K562 (cell line): ENCODE measurements around the gene ZNF740. TPM values are rescaled to one million over a fixed set of nuclear protein-coding genes. Genes with fewer than 3 reads are reported as not detected.

ENCODE experiments used
- ATAC-seq: fragments of 200-7000 bp; cut with Tn5 transposase; 3 replicates; pipeline ENCODE4 v1.9.1; 2020; ENCODE audit warnings: moderate library complexity
- BruUV-seq: library from RNA; stranded (reverse); fragments of 400-500 nt; replicated peaks from 2 replicates; lab custom pipeline; 2021; lab: Mats Ljungman, UMichigan
- CTCF ChIA-PET: fragments of 300-600 bp; formaldehyde crosslinking; extraction: SDS; loops from one replicate; lab custom pipeline; 2021; ENCODE audit warnings: low intra/inter-chr PET ratio; lab: Yijun Ruan, JAX
- POLR2A ChIA-PET: fragments of 300-600, 350-650 bp; sonication (Branson Sonifier 250); formaldehyde crosslinking; extraction: SDS; loops from one replicate; lab custom pipeline; 2021; ENCODE audit warnings: antibody characterized with exemption, inconsistent platforms; lab: Yijun Ruan, JAX
- DNase-seq, 4 experiments: peaks; one replicate each; pipeline versions ENCODE4 v3.0.0 to v3.0.0-alpha.2; 2011 to 2018; ENCODE audit warnings: low spot score in 3 of 4, mixed read lengths in 3 of 4; ENCODE audit errors: extremely low read depth in 1 of 4
- FAIRE-seq: peaks from 2 replicates; lab custom pipeline; 2011; peaks lifted over from hg19 to GRCh38; lab: Jason Lieb, UNC
- H2AFZ ChIP-seq: 2 replicates; pipeline ENCODE4 v1.6.0; 2011; ENCODE audit warnings: low read depth, low read length, control low read depth, inconsistent platforms
- H3K27ac ChIP-seq: fragments of 200-600 bp; 3 replicates; pipeline ENCODE4 v1.8.0; 2011; ENCODE audit warnings: low read depth, mild to moderate bottlenecking, control low read depth, inconsistent platforms, low read length, moderate library complexity, mixed read lengths; ENCODE audit errors: extremely low read depth
- H3K27me3 ChIP-seq, 2 experiments: fragments of 300-600 bp in 1 of 2; 2 replicates in 1 of 2; 3 replicates in 1 of 2; pipeline versions ENCODE4 v1.6.0 to v1.8.0; 2011; ENCODE audit warnings: inconsistent platforms in 2 of 2, low read length in 2 of 2, mild to moderate bottlenecking in 1 of 2, mixed read lengths in 1 of 2, moderate library complexity in 1 of 2; ENCODE audit not compliant: control insufficient read depth in 2 of 2, insufficient read depth in 2 of 2
- H3K36me3 ChIP-seq: fragments of 300-600 bp; 3 replicates; pipeline ENCODE4 v1.8.0; 2011; ENCODE audit warnings: mild to moderate bottlenecking, low read length, inconsistent platforms; ENCODE audit not compliant: control insufficient read depth, insufficient read depth
- H3K4me1 ChIP-seq, 2 experiments: fragments of 200-600 bp in 1 of 2; replicated peaks in 1 of 2; 2 replicates in 1 of 2; 3 replicates in 1 of 2; pipeline versions ENCODE4 v1.5.1 to v1.8.0; 2011; ENCODE audit warnings: inconsistent platforms in 2 of 2, low read length in 2 of 2, mild to moderate bottlenecking in 1 of 2, mixed read lengths in 1 of 2, moderate library complexity in 1 of 2; ENCODE audit not compliant: control insufficient read depth in 2 of 2, insufficient read depth in 2 of 2
- H3K4me2 ChIP-seq: 2 replicates; pipeline ENCODE4 v1.6.1; 2011; ENCODE audit warnings: low read length, control low read depth, inconsistent platforms, mixed read lengths; ENCODE audit not compliant: insufficient read depth
- H3K4me3 ChIP-seq: fragments of 200-600 bp; sonication (generic), shearing (Covaris generic); 2 replicates; pipeline ENCODE4 v1.5.1; 2016; ENCODE audit warnings: control low read depth, inconsistent platforms
- H3K79me2 ChIP-seq: fragments of 200-600 bp; 3 replicates; pipeline ENCODE4 v1.8.0; 2011; ENCODE audit warnings: low read length, inconsistent platforms; ENCODE audit not compliant: control insufficient read depth, insufficient read depth
- H3K9ac ChIP-seq, 2 experiments: 2 replicates each; pipeline versions ENCODE4 v1.6.0 to v1.6.1; 2011; ENCODE audit warnings: low read depth in 2 of 2, low read length in 2 of 2, control low read depth in 1 of 2, inconsistent platforms in 1 of 2, mild to moderate bottlenecking in 1 of 2, mixed read lengths in 1 of 2; ENCODE audit not compliant: insufficient read depth in 1 of 2
- H3K9me1 ChIP-seq: one replicate; pipeline ENCODE4 v1.6.0; 2011; ENCODE audit warnings: inconsistent platforms, mild to moderate bottlenecking, low read length, moderate library complexity; ENCODE audit not compliant: control insufficient read depth, insufficient read depth
- H3K9me3 ChIP-seq: replicated peaks from 2 replicates; pipeline ENCODE4 v1.5.1; 2011; ENCODE audit warnings: low read depth, low read length, inconsistent platforms; ENCODE audit not compliant: control insufficient read depth, insufficient read depth
- H4K20me1 ChIP-seq: replicated peaks from 2 replicates; pipeline ENCODE4 v1.6.1; 2011; ENCODE audit warnings: low read length, inconsistent platforms, mixed read lengths; ENCODE audit not compliant: control insufficient read depth, insufficient read depth
- CHCHD3 ChIP-seq: fragments of 250-450 bp; sonication (Bioruptor Pico); IDR thresholded peaks from 2 replicates; pipeline ENCODE4 v2.1.2; 2022; ENCODE audit warnings: mild to moderate bottlenecking
- COPS2 ChIP-seq: fragments of 450-650 bp; conservative IDR thresholded peaks from 2 replicates; pipeline ENCODE4 v1.6.1; 2016; ENCODE audit warnings: mild to moderate bottlenecking, moderate library complexity
- FOS ChIP-seq: IDR thresholded peaks from 3 replicates; pipeline ENCODE4 v1.6.1; 2011; ENCODE audit not compliant: insufficient read length; ENCODE audit errors: extremely low read depth
- FOXA1 ChIP-seq: fragments of 450-650 bp; IDR thresholded peaks from 2 replicates; pipeline ENCODE4 v1.6.1; 2016; ENCODE audit warnings: mild to moderate bottlenecking, borderline replicate concordance
- FOXP4 ChIP-seq: sonication (generic); formaldehyde crosslinking; IDR thresholded peaks from 2 replicates; pipeline ENCODE4 v1.8.0; 2022; ENCODE audit warnings: mild to moderate bottlenecking, missing genetic modification reagents, borderline replicate concordance
- JUND ChIP-seq, 2 experiments: IDR thresholded peaks; 2 replicates in 1 of 2; 3 replicates in 1 of 2; pipeline ENCODE4 v1.6.1; 2011; ENCODE audit warnings: borderline replicate concordance in 2 of 2, low read depth in 2 of 2, low read length in 2 of 2, improper control_type of control experiment in 1 of 2, missing biosample characterization in 1 of 2, missing genetic modification characterization in 1 of 2, missing genetic modification reagents in 1 of 2
- NR3C1 ChIP-seq: sonication (generic); formaldehyde crosslinking; IDR thresholded peaks from 2 replicates; pipeline ENCODE4 v1.8.1; 2022; ENCODE audit warnings: missing genetic modification reagents
- PKNOX1 ChIP-seq: fragments of 450-650 bp; IDR thresholded peaks from 2 replicates; pipeline ENCODE4 v1.6.1; 2016
- PRPF4 ChIP-seq: fragments of 200-400 bp; formaldehyde crosslinking; IDR thresholded peaks from one replicate; pipeline ENCODE4 v1.6.1; 2017; ENCODE audit warnings: low read length, low read depth, mild to moderate bottlenecking; ENCODE audit not compliant: insufficient read depth, poor library complexity, severe bottlenecking
- RBM25 ChIP-seq: fragments of 200-400 bp; formaldehyde crosslinking; IDR thresholded peaks from 2 replicates; pipeline ENCODE4 v1.6.1; 2018; ENCODE audit warnings: low read length, low read depth, moderate library complexity; ENCODE audit not compliant: severe bottlenecking
- SMAD1 ChIP-seq: fragments of 150-350 bp; IDR thresholded peaks from 2 replicates; pipeline ENCODE4 v1.6.1; 2014; ENCODE audit warnings: low read length, low read depth; ENCODE audit not compliant: partially characterized antibody
- TCF7L2 ChIP-seq: fragments of 150-350 bp; IDR thresholded peaks from 2 replicates; pipeline ENCODE4 v1.6.1; 2016; ENCODE audit warnings: low read depth, mild to moderate bottlenecking, low read length, moderate library complexity
- THAP12 ChIP-seq: fragments of 250-450 bp; sonication (Bioruptor Pico); IDR thresholded peaks from 2 replicates; pipeline ENCODE4 v1.9.0; 2021; ENCODE audit warnings: mild to moderate bottlenecking, inconsistent platforms
- ZC3H8 ChIP-seq: fragments of 450-650 bp; IDR thresholded peaks from 2 replicates; pipeline ENCODE4 v1.6.1; 2017
- ZFP91 ChIP-seq: sonication (generic); formaldehyde crosslinking; IDR thresholded peaks from 2 replicates; pipeline ENCODE4 v1.8.0; 2022; ENCODE audit warnings: mild to moderate bottlenecking, missing genetic modification reagents
- ZNF384 ChIP-seq: IDR thresholded peaks from 2 replicates; pipeline ENCODE4 v1.6.1; 2012; ENCODE audit warnings: low read depth, low read length, improper control_type of control experiment
- ZNF583 ChIP-seq: fragments of 250-450 bp; sonication (Bioruptor Pico); IDR thresholded peaks from 2 replicates; pipeline ENCODE4 v1.4.0; 2020
- WGBS: fragments of 100-300 bp; shearing (Covaris generic); methylation state at CpG from one replicate; pipeline ENCODE4 v1.1.6; 2016; ENCODE audit warnings: low coverage, mixed read lengths; ENCODE audit not compliant: insufficient coverage; ENCODE audit errors: missing lambda C conversion rate; 5-methylcytosine and 5-hydroxymethylcytosine counted together
- in situ Hi-C: fragments of 300-500 bp; cut with MboI; formaldehyde crosslinking; loops from 4 replicates; pipeline ENCODE4 v1.15.0; 2018; ENCODE audit warnings: inconsistent platforms, mixed read lengths
- intact Hi-C: fragments of 100-400 bp; cut with micrococcal nuclease; formaldehyde crosslinking; loops from 2 replicates; pipeline ENCODE4 v1.14.2; 2022
- polyA plus RNA-seq, 8 experiments: library from polyadenylated mRNA; depleted of rRNA in 4 of 8; stranded (reverse) in 5 of 8; unstranded in 3 of 8; fragments of >200 nt; fragmentation: Nextera tagmentation in 2 of 8; fragmentation: Illumina TruSeq in 1 of 8; extraction: Ambion mirVana in 2 of 8; extraction: Trizol in 1 of 8; gene quantifications; 2 replicates each; pipeline versions ENCODE4 v1.2.1 to v1.2.3, GENCODE V29; 2011 to 2014; ENCODE audit warnings: inconsistent platforms in 1 of 8, missing spikeins in 1 of 8
- total RNA-seq, 7 experiments: library from RNA; depleted of rRNA in 6 of 7; stranded (reverse); fragments of >200 nt in 6 of 7; fragmentation: Illumina TruSeq in 2 of 7; extraction: Trizol in 2 of 7; gene quantifications; 2 replicates each; pipeline versions ENCODE4 v1.2.1 to v1.2.3, GENCODE V29; 2011 to 2021; ENCODE audit warnings: low replicate concordance in 1 of 7

ZNF740 gene
- total and polyA plus RNA-seq, 9 of the 15 experiments (the other 6 are each of a cell fraction or from before 2014, with no cell fraction given): 0.57 to 46.4 (median 18.6) TPM

GRCh38 chr12:53170215-53170614 is 10.3 kb upstream of the ZNF740 start:
- WGBS: 68% methylated on average over 8 of the region's 8 CpGs
- no TSS peak for BruUV-seq
- Histone ChIP-seq H3K9ac (no peak overlapping the region), H3K27me3 (no peaks in the 10 kb centered on the region), H3K4me2 (no peak overlapping the region), H3K9me3 (no peaks in the 10 kb centered on the region), H3K36me3 (no peaks in the 10 kb centered on the region), H3K9me1 (no peaks in the 10 kb centered on the region), H3K79me2 (no peaks in the 10 kb centered on the region), H3K4me3 (no peak overlapping the region), H3K27ac (no peak overlapping the region), H2AFZ (no peak overlapping the region), H3K4me1 (peaks cover 13 to 22% of the 10 kb centered on the region in 2 experiments), H4K20me1 (no peaks in the 10 kb centered on the region)
- in situ Hi-C loops (no loop called here), intact Hi-C loops (no loop called here)
- FAIRE-seq (no peak), DNase-seq (peak in 1 of 4 experiments; percentile 6), ATAC-seq (no peak)
- ChIA-PET POLR2A (interaction anchor here (1.1 to 3.6 kb wide), 3 partner anchors 10 to 13 kb away, joined by 4 to 15 read pairs (median 6); partner anchors contain the start of genes CSAD and ZNF740), CTCF (no interaction called here)
- TF ChIP-seq SMAD1 (no peak), FOS (no peak), COPS2 (no peak), ZNF583 (CRISPR knock-in tag) (no peak), FOXA1 (no peak), ZC3H8 (no peak), PRPF4 (no peak), CHCHD3 (CRISPR knock-in tag) (no peak), RBM25 (no peak), ZFP91 (CRISPR knock-in tag) (no peak), PKNOX1 (no peak), TCF7L2 (no peak), THAP12 (CRISPR knock-in tag) (no peak), ZNF384 (no peak), FOXP4 (no peak), NR3C1 (CRISPR knock-in tag) (no peak), JUND (IDR thresholded peaks at IDR 0.05; ENCODE audit: borderline replicate concordance, low read depth, low read length) (no peak), JUND (tag; IDR thresholded peaks at IDR 0.05; ENCODE audit: borderline replicate concordance, low read depth, low read length) (no peak)
